Measurements from ENCODE around the gene GLDC. TPM values are rescaled to one million over a fixed set of nuclear protein-coding genes. Genes with fewer than 3 reads are reported as not detected.

The GLDC gene
- total RNA-seq, 8 experiments from 2014 or later = 0.76 to 58.7 (median 26.8) TPM

- H3K27ac ChIP-seq = no peak overlapping the region
- no peaks in the 10 kb centered on the region for H3K4me1 ChIP-seq (replicated peaks in 1 of 2)
- H3K4me3 ChIP-seq = no peak overlapping the region
- in situ Hi-C loops (cut with MboI; ENCODE audit: low pct_unique_long_range_greater_than_20kb in 2 of 9, low sequenced_read_pairs in 9 of 9, unreplicated experiment in 9 of 9) = loop anchor here in 2 of 9 experiments (25.0 kb wide), 1 partner anchor 110 kb away; no protein-coding TSS in a partner anchor
- ATAC-seq (replicated peaks in 6 of 8) = peak in 2 of 8 experiments; percentile 64
- 67 to 90% (median 88%) methylated on average over 1 to 6 of the region's 6 CpGs; no CpG with 5 or more reads in 4 of the 10 experiments for WGBS, 10 experiments
Measured at GRCh38 chr9:6576987-6577386, 68.5 kb downstream of the GLDC start.

GRCh38 chr9:6575324-6576034 lies 70.0 kb downstream of the GLDC start:
- no peak for ATAC-seq (replicated peaks in 6 of 8)
- Histone ChIP-seq H3K27ac (no peak overlapping the region), H3K4me1 (replicated peaks in 1 of 2) (no peaks in the 10 kb centered on the region), H3K4me3 (no peak overlapping the region)
- 40 to 100% (median 86%) methylated on average over 1 to 4 of the region's 4 CpGs; no CpG with 5 or more reads in 1 of the 10 experiments for WGBS, 10 experiments
- in situ Hi-C loops (cut with MboI; ENCODE audit: low pct_unique_long_range_greater_than_20kb in 2 of 9, low sequenced_read_pairs in 9 of 9, unreplicated experiment in 9 of 9) = loop anchor here in 2 of 9 experiments (25.0 kb wide), 1 partner anchor 112 kb away; no protein-coding TSS in a partner anchor

GRCh38 chr9:6567140-6567591 lies 78.4 kb downstream of the GLDC start:
- peak in 5 of 8 experiments; percentile 43 to 62 (median 50) for ATAC-seq (replicated peaks in 6 of 8)
- H3K4me3 ChIP-seq = no peak overlapping the region
- H3K4me1 ChIP-seq (replicated peaks in 1 of 2) = no peaks in the 10 kb centered on the region
- in situ Hi-C loops (cut with MboI; ENCODE audit: low pct_unique_long_range_greater_than_20kb in 2 of 9, low sequenced_read_pairs in 9 of 9, unreplicated experiment in 9 of 9) = loop anchor here in 3 of 9 experiments (10.0 to 25.0 kb wide), 2 partner anchors 205 to 212 kb away; no protein-coding TSS in a partner anchor
- H3K27ac ChIP-seq = no peak overlapping the region
- 0 to 100% (median 74%) methylated on average over 1 to 5 of the region's 5 CpGs; no CpG with 5 or more reads in 2 of the 10 experiments for WGBS, 10 experiments

GRCh38 chr9:6566409-6567139 lies 79.0 kb downstream of the GLDC start:
- ATAC-seq (replicated peaks in 6 of 8) = peak; percentile 42 to 91 (median 80)

GRCh38 chr9:6565312-6565711 lies 80.2 kb downstream of the GLDC start:
- no peaks in the 10 kb centered on the region for H3K4me1 ChIP-seq (replicated peaks in 1 of 2)
- in situ Hi-C loops (cut with MboI; ENCODE audit: low pct_unique_long_range_greater_than_20kb in 2 of 9, low sequenced_read_pairs in 9 of 9, unreplicated experiment in 9 of 9) = loop anchor here in 3 of 9 experiments (10.0 to 25.0 kb wide), 2 partner anchors 203 to 211 kb away; no protein-coding TSS in a partner anchor
- 22 to 98% (median 93%) methylated on average over 1 to 7 of the region's 8 CpGs; no CpG with 5 or more reads in 3 of the 10 experiments for WGBS, 10 experiments
- no peak for ATAC-seq (replicated peaks in 6 of 8)
- no peak overlapping the region for H3K4me3 ChIP-seq
- H3K27ac ChIP-seq = no peak overlapping the region

More at GRCh38 chr9:6566409-6567139, 79.0 kb downstream of the GLDC start:
- Histone ChIP-seq H3K4me1 (replicated peaks in 1 of 2) (no peaks in the 10 kb centered on the region), H3K27ac (no peak overlapping the region), H3K4me3 (no peak overlapping the region)
- in situ Hi-C loops (cut with MboI; ENCODE audit: low pct_unique_long_range_greater_than_20kb in 2 of 9, low sequenced_read_pairs in 9 of 9, unreplicated experiment in 9 of 9) = loop anchor here in 3 of 9 experiments (10.0 to 25.0 kb wide), 2 partner anchors 204 to 212 kb away; no protein-coding TSS in a partner anchor
- 5 to 98% (median 86%) methylated on average over 2 to 10 of the region's 10 CpGs for WGBS, 10 experiments

- no peak for ATAC-seq (replicated peaks in 6 of 8)
- WGBS, 10 experiments = 20 to 100% (median 86%) methylated on average over 1 to 3 of the region's 3 CpGs; no CpG with 5 or more reads in 5 of the 10 experiments
- Histone ChIP-seq H3K4me3 (no peak overlapping the region), H3K4me1 (replicated peaks in 1 of 2) (no peaks in the 10 kb centered on the region), H3K27ac (no peak overlapping the region)
- in situ Hi-C loops (cut with MboI; ENCODE audit: low pct_unique_long_range_greater_than_20kb in 2 of 9, low sequenced_read_pairs in 9 of 9, unreplicated experiment in 9 of 9) = loop anchor here in 3 of 9 experiments (10.0 to 25.0 kb wide), 2 partner anchors 203 to 210 kb away; no protein-coding TSS in a partner anchor
Measured at GRCh38 chr9:6564868-6565267, 80.7 kb downstream of the GLDC start.

GRCh38 chr9:6564360-6564759 lies 81.2 kb downstream of the GLDC start:
- peak in 4 of 8 experiments; percentile 44 to 76 (median 46) for ATAC-seq (replicated peaks in 6 of 8)
- 0 to 100% (median 92%) methylated on average over 1 to 5 of the region's 5 CpGs; no CpG with 5 or more reads in 2 of the 10 experiments for WGBS, 10 experiments
- H3K4me1 ChIP-seq (replicated peaks in 1 of 2) = no peaks in the 10 kb centered on the region
- in situ Hi-C loops (cut with MboI; ENCODE audit: low pct_unique_long_range_greater_than_20kb in 2 of 9, low sequenced_read_pairs in 9 of 9, unreplicated experiment in 9 of 9) = loop anchor here in 3 of 9 experiments (10.0 to 25.0 kb wide), 2 partner anchors 202 to 210 kb away; no protein-coding TSS in a partner anchor
- H3K4me3 ChIP-seq = no peak overlapping the region
- no peak overlapping the region for H3K27ac ChIP-seq

GRCh38 chr9:6562871-6563430 lies 82.6 kb downstream of the GLDC start:
- Histone ChIP-seq H3K27ac (no peak overlapping the region), H3K4me1 (replicated peaks in 1 of 2) (peaks cover 6 to 11% of the 10 kb centered on the region in 2 donors), H3K4me3 (no peak overlapping the region)
- 82 to 100% (median 96%) methylated on average over 2 to 6 of the region's 7 CpGs; no CpG with 5 or more reads in 5 of the 10 experiments for WGBS, 10 experiments
- in situ Hi-C loops (cut with MboI; ENCODE audit: low pct_unique_long_range_greater_than_20kb in 2 of 9, low sequenced_read_pairs in 9 of 9, unreplicated experiment in 9 of 9) = loop anchor here in 3 of 9 experiments (10.0 to 25.0 kb wide), 2 partner anchors 201 to 208 kb away; no protein-coding TSS in a partner anchor
- no peak for ATAC-seq (replicated peaks in 6 of 8)

- peak in 1 of 8 experiments; percentile 32 for ATAC-seq (replicated peaks in 6 of 8)
- peaks cover 11 to 18% of the 10 kb centered on the region in 2 donors for H3K4me1 ChIP-seq (replicated peaks in 1 of 2)
- no peak overlapping the region for H3K27ac ChIP-seq
- no peak overlapping the region for H3K4me3 ChIP-seq
- in situ Hi-C loops (cut with MboI; ENCODE audit: low pct_unique_long_range_greater_than_20kb in 2 of 9, low sequenced_read_pairs in 9 of 9, unreplicated experiment in 9 of 9) = loop anchor here in 3 of 9 experiments (10.0 to 25.0 kb wide), 2 partner anchors 200 to 207 kb away; no protein-coding TSS in a partner anchor
Measured at GRCh38 chr9:6562201-6562600, 83.3 kb downstream of the GLDC start.

GRCh38 chr9:6557883-6558616 lies 87.5 kb downstream of the GLDC start:
- in situ Hi-C loops (cut with MboI; ENCODE audit: low pct_unique_long_range_greater_than_20kb in 2 of 9, low sequenced_read_pairs in 9 of 9, unreplicated experiment in 9 of 9) = loop anchor here in 2 of 9 experiments (25.0 kb wide), 1 partner anchor 196 kb away; no protein-coding TSS in a partner anchor

GRCh38 chr9:6553866-6554265 lies 91.7 kb downstream of the GLDC start:
- 67 to 100% (median 100%) methylated on average over 1 of the region's 1 CpG; no CpG with 5 or more reads in 6 of the 10 experiments for WGBS, 10 experiments
- ATAC-seq (replicated peaks in 6 of 8) = no peak
- H3K4me3 ChIP-seq = no peak overlapping the region
- no peak overlapping the region for H3K27ac ChIP-seq
- peaks cover 19 to 28% of the 10 kb centered on the region in 2 donors for H3K4me1 ChIP-seq (replicated peaks in 1 of 2)
- in situ Hi-C loops (cut with MboI; ENCODE audit: low pct_unique_long_range_greater_than_20kb in 2 of 9, low sequenced_read_pairs in 9 of 9, unreplicated experiment in 9 of 9) = loop anchor here in 2 of 9 experiments (25.0 kb wide), 1 partner anchor 192 kb away; no protein-coding TSS in a partner anchor

More at GRCh38 chr9:6557883-6558616, 87.5 kb downstream of the GLDC start:
- ATAC-seq (replicated peaks in 6 of 8) = peak; percentile 79 to 99 (median 90)
- 6 to 76% (median 35%) methylated on average over 1 to 9 of the region's 9 CpGs; no CpG with 5 or more reads in 1 of the 10 experiments for WGBS, 10 experiments
- peaks cover 11 to 18% of the 10 kb centered on the region in 2 donors for H3K4me1 ChIP-seq (replicated peaks in 1 of 2)
- no peak overlapping the region for H3K4me3 ChIP-seq
- H3K27ac ChIP-seq = peak overlapping the region in 1 of 2 donors; percentile 65
